ENCODE data around the gene DMD. TPM values are rescaled to one million over a fixed set of nuclear protein-coding genes. Genes with fewer than 3 reads are reported as not detected.

DMD gene
- total RNA-seq, 1 donor from 2014 or later, result 30.6 TPM

DNA sequence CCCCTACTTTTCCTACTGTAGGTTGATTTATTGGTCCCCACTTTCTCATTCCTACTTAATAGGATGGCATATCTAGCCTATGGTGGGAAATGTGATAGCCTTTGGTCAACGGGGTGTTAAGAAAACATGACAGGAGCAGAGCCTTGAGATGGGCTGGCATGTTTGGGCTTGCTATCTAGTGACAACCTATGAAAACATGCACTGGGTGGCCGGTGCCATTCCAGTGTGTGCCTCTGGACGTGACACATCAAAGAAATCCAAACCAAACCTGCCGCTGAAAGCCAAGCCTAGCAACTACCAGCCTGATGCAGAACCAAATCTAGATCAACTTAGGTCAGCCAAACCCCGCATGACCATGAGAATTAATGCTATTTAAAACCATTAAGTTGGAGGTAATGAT is 317.6 kb downstream of the DMD start:
- Histone ChIP-seq H3K79me2 (ENCODE audit: low read depth) (no peaks in the 10 kb centered on the region), H3K27ac (no peak overlapping the region), H3K4me3 (no peak overlapping the region), H3F3A (ENCODE audit: low read depth) (no peaks in the 10 kb centered on the region), H3K9ac (no peak overlapping the region), H3K9me3 (ENCODE audit: low read depth) (no peaks in the 10 kb centered on the region), H4K20me1 (ENCODE audit: low read depth) (no peaks in the 10 kb centered on the region), H2AFZ (replicated peaks) (no peak overlapping the region), H3K4me2 (no peak overlapping the region), H3K36me3 (no peaks in the 10 kb centered on the region), H3K27me3 (no peaks in the 10 kb centered on the region), H3K4me1 (no peaks in the 10 kb centered on the region)
- DNase-seq (ENCODE audit: low spot score), result no peak
- H3K9me3 Mint-ChIP-seq, result peaks cover 3% of the 10 kb centered on the region
- H3K36me3 Mint-ChIP-seq, result no peaks in the 10 kb centered on the region
- TF ChIP-seq, protein P1, sequence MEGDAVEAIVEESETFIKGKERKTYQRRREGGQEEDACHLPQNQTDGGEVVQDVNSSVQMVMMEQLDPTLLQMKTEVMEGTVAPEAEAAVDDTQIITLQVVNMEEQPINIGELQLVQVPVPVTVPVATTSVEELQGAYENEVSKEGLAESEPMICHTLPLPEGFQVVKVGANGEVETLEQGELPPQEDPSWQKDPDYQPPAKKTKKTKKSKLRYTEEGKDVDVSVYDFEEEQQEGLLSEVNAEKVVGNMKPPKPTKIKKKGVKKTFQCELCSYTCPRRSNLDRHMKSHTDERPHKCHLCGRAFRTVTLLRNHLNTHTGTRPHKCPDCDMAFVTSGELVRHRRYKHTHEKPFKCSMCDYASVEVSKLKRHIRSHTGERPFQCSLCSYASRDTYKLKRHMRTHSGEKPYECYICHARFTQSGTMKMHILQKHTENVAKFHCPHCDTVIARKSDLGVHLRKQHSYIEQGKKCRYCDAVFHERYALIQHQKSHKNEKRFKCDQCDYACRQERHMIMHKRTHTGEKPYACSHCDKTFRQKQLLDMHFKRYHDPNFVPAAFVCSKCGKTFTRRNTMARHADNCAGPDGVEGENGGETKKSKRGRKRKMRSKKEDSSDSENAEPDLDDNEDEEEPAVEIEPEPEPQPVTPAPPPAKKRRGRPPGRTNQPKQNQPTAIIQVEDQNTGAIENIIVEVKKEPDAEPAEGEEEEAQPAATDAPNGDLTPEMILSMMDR (IDR thresholded peaks at IDR 0.05), result no peak
- TF ChIP-seq EZH2phosphoT487 (IDR thresholded peaks at IDR 0.05) (no peak), EZH2 (IDR thresholded peaks at IDR 0.05) (no peak)
- no peak overlapping the region for H3K27ac Mint-ChIP-seq
- no peak overlapping the region for H3K4me3 Mint-ChIP-seq
- H3K27me3 Mint-ChIP-seq (ENCODE audit: insufficient read depth, low read depth), result no peaks in the 10 kb centered on the region
- no peaks in the 10 kb centered on the region for H3K4me1 Mint-ChIP-seq

DNA sequence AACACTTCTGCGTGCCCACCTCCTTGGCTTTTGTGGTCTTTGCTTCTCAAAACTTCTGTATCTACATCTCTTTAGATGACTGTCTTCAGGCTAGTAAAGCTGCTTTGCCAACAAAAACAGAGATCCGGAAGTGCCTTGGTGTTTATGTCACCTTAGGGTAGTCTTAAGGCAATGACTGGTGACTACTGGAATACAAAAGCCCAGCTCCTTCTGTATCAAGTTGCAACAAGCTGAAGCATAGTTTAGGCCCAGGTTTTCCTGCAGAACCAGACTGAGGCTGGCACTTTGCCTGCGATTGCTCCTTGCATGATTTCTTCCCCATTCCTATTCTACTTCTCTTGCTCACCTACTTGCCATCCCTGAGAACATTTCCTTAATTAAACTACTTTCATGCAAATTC is 333.8 kb downstream of the DMD start:
- Histone ChIP-seq H3K4me1 (peaks cover 3% of the 10 kb centered on the region), H3K36me3 (no peaks in the 10 kb centered on the region), H3K9me3 (ENCODE audit: low read depth) (no peaks in the 10 kb centered on the region), H3K27ac (no peak overlapping the region), H3K27me3 (no peaks in the 10 kb centered on the region), H2AFZ (replicated peaks) (no peak overlapping the region), H3K79me2 (ENCODE audit: low read depth) (no peaks in the 10 kb centered on the region), H4K20me1 (ENCODE audit: low read depth) (no peaks in the 10 kb centered on the region), H3K4me3 (no peak overlapping the region), H3K9ac (no peak overlapping the region), H3K4me2 (no peak overlapping the region), H3F3A (ENCODE audit: low read depth) (no peaks in the 10 kb centered on the region)
- H3K36me3 Mint-ChIP-seq, result no peaks in the 10 kb centered on the region
- H3K27me3 Mint-ChIP-seq (ENCODE audit: insufficient read depth, low read depth), result no peaks in the 10 kb centered on the region
- no peaks in the 10 kb centered on the region for H3K9me3 Mint-ChIP-seq
- no peak for DNase-seq (ENCODE audit: low spot score)
- H3K4me1 Mint-ChIP-seq, result no peaks in the 10 kb centered on the region
- H3K27ac Mint-ChIP-seq, result no peak overlapping the region
- TF ChIP-seq EZH2 (IDR thresholded peaks at IDR 0.05) (no peak), EZH2phosphoT487 (IDR thresholded peaks at IDR 0.05) (no peak)
- TF ChIP-seq, protein P1 (IDR thresholded peaks at IDR 0.05), result no peak
- no peak overlapping the region for H3K4me3 Mint-ChIP-seq

DNA sequence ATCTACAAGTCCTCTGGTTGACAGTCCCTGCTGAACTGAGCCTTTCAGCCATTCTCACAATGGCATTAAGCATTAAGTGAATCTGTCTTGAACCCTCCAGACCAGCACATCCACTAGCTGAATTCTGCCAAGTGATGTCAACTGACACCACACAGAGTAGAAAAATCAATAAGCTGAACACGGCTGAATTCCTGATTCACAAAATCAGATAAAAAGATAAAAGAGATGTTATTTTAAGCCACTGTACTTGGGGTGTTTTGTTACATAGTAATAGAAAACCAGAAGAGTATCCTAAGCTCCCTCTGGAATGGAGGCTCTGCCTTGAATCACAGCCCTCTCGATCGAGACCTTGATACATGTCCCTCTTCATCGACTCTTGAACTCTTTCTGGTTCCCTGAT is 336.5 kb downstream of the DMD start:
- no peak overlapping the region for H2AFZ ChIP-seq (replicated peaks)
- Mint-ChIP-seq H3K36me3 (no peaks in the 10 kb centered on the region), H3K27ac (no peak overlapping the region), H3K4me1 (no peaks in the 10 kb centered on the region), H3K9me3 (no peaks in the 10 kb centered on the region), H3K27me3 (ENCODE audit: insufficient read depth, low read depth) (no peaks in the 10 kb centered on the region), H3K4me3 (no peak overlapping the region)
- H3K4me3 ChIP-seq, result no peak overlapping the region
- H3K36me3 ChIP-seq, result no peaks in the 10 kb centered on the region
- no peak overlapping the region for H3K4me2 ChIP-seq
- TF ChIP-seq EZH2 (IDR thresholded peaks at IDR 0.05) (no peak), EZH2phosphoT487 (IDR thresholded peaks at IDR 0.05) (no peak)
- TF ChIP-seq, protein P1 (IDR thresholded peaks at IDR 0.05), result no peak
- H3F3A ChIP-seq (ENCODE audit: low read depth), result no peaks in the 10 kb centered on the region
- DNase-seq (ENCODE audit: low spot score), result no peak
- no peaks in the 10 kb centered on the region for H3K4me1 ChIP-seq
- H3K9ac ChIP-seq, result no peak overlapping the region
- H3K9me3 ChIP-seq (ENCODE audit: low read depth), result no peaks in the 10 kb centered on the region
- no peaks in the 10 kb centered on the region for H3K79me2 ChIP-seq (ENCODE audit: low read depth)
- no peaks in the 10 kb centered on the region for H3K27me3 ChIP-seq
- H4K20me1 ChIP-seq (ENCODE audit: low read depth), result no peaks in the 10 kb centered on the region
- H3K27ac ChIP-seq, result no peak overlapping the region

All from neural progenitor cell (in vitro differentiated cells).